H9 (cell line): Measurements from ENCODE around the gene ACAP3. TPM values are rescaled to one million over a fixed set of nuclear protein-coding genes. Genes with fewer than 3 reads are reported as not detected.

Experiments
- DNase-seq: peaks from one replicate; pipeline ENCODE4 v3.0.0-alpha.2; 2017
- H2AFZ ChIP-seq: one replicate; pipeline ENCODE4 v1.6.1; 2013; ENCODE audit warnings: mild to moderate bottlenecking, low read length, control low read depth, moderate library complexity
- H2AK5ac ChIP-seq: 2 replicates; pipeline ENCODE4 v1.6.1; 2013; ENCODE audit warnings: low read length, control low read depth, mixed read lengths; ENCODE audit not compliant: insufficient read length
- H2BK120ac ChIP-seq: one replicate; pipeline ENCODE4 v1.6.1; 2013; ENCODE audit warnings: low read depth, mild to moderate bottlenecking, low read length, control low read depth, inconsistent platforms; ENCODE audit not compliant: poor library complexity, severe bottlenecking
- H2BK12ac ChIP-seq: 2 replicates; pipeline ENCODE4 v1.6.1; 2013; ENCODE audit warnings: low read length, control low read depth, mixed read lengths, low read depth; ENCODE audit not compliant: insufficient read length
- H2BK15ac ChIP-seq: 2 replicates; pipeline ENCODE4 v1.6.1; 2013; ENCODE audit warnings: low read depth, low read length, control low read depth
- H2BK20ac ChIP-seq: one replicate; pipeline ENCODE4 v1.6.1; 2013; ENCODE audit warnings: low read depth, mild to moderate bottlenecking, low read length, control low read depth, inconsistent platforms; ENCODE audit not compliant: poor library complexity, severe bottlenecking
- H2BK5ac ChIP-seq: 2 replicates; pipeline ENCODE4 v1.6.1; 2013; ENCODE audit warnings: low read length, control low read depth, mixed read lengths; ENCODE audit not compliant: insufficient read length
- H3K14ac ChIP-seq: 2 replicates; pipeline ENCODE4 v1.6.1; 2013; ENCODE audit warnings: low read length, control low read depth; ENCODE audit not compliant: insufficient read depth
- H3K18ac ChIP-seq: 2 replicates; pipeline ENCODE4 v1.6.1; 2013; ENCODE audit warnings: low read depth, mild to moderate bottlenecking, mixed read lengths, low read length, control low read depth; ENCODE audit not compliant: insufficient read length
- H3K23ac ChIP-seq: 2 replicates; pipeline ENCODE4 v1.6.1; 2013; ENCODE audit warnings: low read length, control low read depth, mixed read lengths, low read depth; ENCODE audit not compliant: insufficient read length
- H3K23me2 ChIP-seq: 2 replicates; pipeline ENCODE4 v1.6.1; 2013; ENCODE audit warnings: low read depth, mild to moderate bottlenecking, mixed read lengths, low read length, control low read depth; ENCODE audit not compliant: insufficient read length, poor library complexity, severe bottlenecking
- H3K27ac ChIP-seq: 2 replicates; pipeline ENCODE4 v1.5.1; 2013; ENCODE audit warnings: low read length, control low read depth, mixed read lengths, low read depth; ENCODE audit not compliant: insufficient read length
- H3K27me3 ChIP-seq: 2 replicates; pipeline ENCODE4 v1.6.1; 2013; ENCODE audit warnings: low read length, control low read depth, inconsistent platforms; ENCODE audit not compliant: insufficient read depth
- H3K4ac ChIP-seq: 2 replicates; pipeline ENCODE4 v1.6.1; 2013; ENCODE audit warnings: low read depth, mild to moderate bottlenecking, control low read depth, inconsistent platforms, low read length, moderate library complexity
- H3K4me1 ChIP-seq: 2 replicates; pipeline ENCODE4 v1.6.1; 2013; ENCODE audit warnings: low read length, control low read depth, inconsistent platforms; ENCODE audit not compliant: insufficient read depth
- H3K4me2 ChIP-seq: 2 replicates; pipeline ENCODE4 v1.6.1; 2013; ENCODE audit warnings: low read length, control low read depth, mixed read lengths; ENCODE audit not compliant: insufficient read length, insufficient read depth
- H3K56ac ChIP-seq: 2 replicates; pipeline ENCODE4 v1.6.1; 2013; ENCODE audit warnings: low read depth, mild to moderate bottlenecking, mixed read lengths, low read length, control low read depth; ENCODE audit not compliant: insufficient read length
- H3K79me1 ChIP-seq: 2 replicates; pipeline ENCODE4 v1.6.1; 2013; ENCODE audit warnings: low read depth, mild to moderate bottlenecking, moderate library complexity, low read length, control low read depth, inconsistent platforms; ENCODE audit not compliant: insufficient read depth, poor library complexity, severe bottlenecking
- H3K79me2 ChIP-seq: 2 replicates; pipeline ENCODE4 v1.6.1; 2013; ENCODE audit warnings: low read length, control low read depth, inconsistent platforms; ENCODE audit not compliant: insufficient read depth
- H3K9ac ChIP-seq: 2 replicates; pipeline ENCODE4 v1.6.1; 2013; ENCODE audit warnings: low read length, control low read depth, mixed read lengths; ENCODE audit not compliant: insufficient read length; ENCODE audit errors: extremely low read depth
- H3K9me3 ChIP-seq: one replicate; pipeline ENCODE4 v1.6.1; 2013; ENCODE audit warnings: low read depth, low read length, inconsistent platforms; ENCODE audit not compliant: control insufficient read depth
- H3T11ph ChIP-seq: one replicate; pipeline ENCODE4 v1.6.1; 2013; ENCODE audit warnings: mild to moderate bottlenecking, low read length, control low read depth, inconsistent platforms
- H4K20me1 ChIP-seq: one replicate; pipeline ENCODE4 v1.6.1; 2013; ENCODE audit not compliant: control insufficient read depth, insufficient read length, insufficient read depth
- H4K5ac ChIP-seq: 2 replicates; pipeline ENCODE4 v1.6.1; 2013; ENCODE audit warnings: low read depth, mild to moderate bottlenecking, mixed read lengths, low read length, control low read depth; ENCODE audit not compliant: insufficient read length
- H4K8ac ChIP-seq: replicated peaks from 2 replicates; pipeline ENCODE4 v1.6.1; 2013; ENCODE audit warnings: low read length, control low read depth, mixed read lengths, low read depth; ENCODE audit not compliant: insufficient read length
- H4K91ac ChIP-seq: 2 replicates; pipeline ENCODE4 v1.6.1; 2013; ENCODE audit warnings: low read depth, mild to moderate bottlenecking, moderate library complexity, mixed read lengths, low read length, control low read depth; ENCODE audit not compliant: insufficient read length
- H3K27ac Mint-ChIP-seq, 3 experiments: 2 replicates in 2 of 3; 3 replicates in 1 of 3; pipeline ENCODE4 v1.8.0; 2020 to 2021; ENCODE audit warnings: mixed read lengths in 3 of 3, mild to moderate bottlenecking in 1 of 3, moderate library complexity in 1 of 3
- H3K27me3 Mint-ChIP-seq: 2 replicates; pipeline ENCODE4 v1.8.0; 2021; ENCODE audit warnings: low read depth, mild to moderate bottlenecking, moderate library complexity, mixed read lengths
- H3K36me3 Mint-ChIP-seq, 3 experiments: 2 replicates in 2 of 3; 3 replicates in 1 of 3; pipeline ENCODE4 v1.8.0; 2020 to 2021; ENCODE audit warnings: low read depth in 3 of 3, mixed read lengths in 3 of 3; ENCODE audit not compliant: insufficient read depth in 1 of 3
- H3K4me1 Mint-ChIP-seq, 2 experiments: 2 replicates each; pipeline ENCODE4 v1.8.0; 2020; ENCODE audit warnings: mixed read lengths in 2 of 2
- H3K4me3 Mint-ChIP-seq, 2 experiments: 2 replicates in 1 of 2; 3 replicates in 1 of 2; pipeline ENCODE4 v1.8.0; 2020 to 2021; ENCODE audit warnings: mild to moderate bottlenecking in 2 of 2, mixed read lengths in 2 of 2, moderate library complexity in 1 of 2
- H3K9me3 Mint-ChIP-seq, 2 experiments: 2 replicates in 1 of 2; 3 replicates in 1 of 2; pipeline ENCODE4 v1.8.0; 2020; ENCODE audit warnings: mild to moderate bottlenecking in 2 of 2, mixed read lengths in 2 of 2, moderate library complexity in 1 of 2
- CTCF ChIP-seq: fragments of 200-600 bp; sonication (generic); conservative IDR thresholded peaks from 3 replicates; pipeline ENCODE4 v1.8.0; 2021; ENCODE audit warnings: antibody characterized with exemption, mild to moderate bottlenecking
- WGBS: extraction: QIAGEN DNeasy Blood & Tissue Kit; methylation state at CpG from one replicate; pipeline ENCODE4 v1.1.7; 2013; ENCODE audit warnings: missing lambda C conversion rate, low lambda C conversion rate, mixed read lengths; ENCODE audit not compliant: insufficient read length; ENCODE audit errors: extremely low coverage; 5-methylcytosine and 5-hydroxymethylcytosine counted together
- total RNA-seq: library from RNA; stranded (reverse); gene quantifications from 2 replicates; pipeline ENCODE4 v1.2.1, GENCODE V29; 2021

Gene ACAP3
- total RNA-seq, 1 experiment from 2014 or later: 41.4 TPM

DNA sequence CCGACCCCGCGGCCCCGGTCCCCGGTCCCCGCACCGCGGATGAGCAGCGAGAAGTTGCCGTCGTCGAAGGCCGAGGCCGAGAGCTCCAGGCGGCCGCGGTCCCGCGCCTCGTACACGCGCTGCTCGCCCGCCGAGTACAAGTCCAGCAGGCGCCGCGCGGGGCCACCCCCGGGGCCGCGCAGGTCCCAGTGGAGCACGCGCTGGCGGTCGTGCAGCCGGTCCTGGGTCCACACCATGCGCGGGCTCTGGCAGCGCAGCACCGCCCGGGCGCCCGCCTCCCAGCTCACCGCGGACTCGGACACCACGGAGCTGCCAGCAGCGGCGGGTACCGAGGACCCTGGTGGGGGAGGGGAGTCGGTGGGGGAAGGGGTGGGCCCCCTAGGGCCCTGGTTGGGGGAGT is 47.7 kb upstream of the ACAP3 start:
- Histone ChIP-seq H3K4me1 (no peaks in the 10 kb centered on the region; the same call in 1 of the 2 replicates), H2BK120ac (no peak overlapping the region), H2AK5ac (no peak overlapping the region), H4K8ac (no peak overlapping the region), H3K14ac (no peak overlapping the region), H2AFZ (no peak overlapping the region), H3K23ac (no peak overlapping the region), H4K91ac (no peak overlapping the region), H3K27ac (no peak overlapping the region), H3K79me1 (no peaks in the 10 kb centered on the region), H3K27me3 (peaks cover 4% of the 10 kb centered on the region; the same call in 1 of the 2 replicates), H3K9ac (no peak overlapping the region), H4K20me1 (no peaks in the 10 kb centered on the region), H2BK12ac (no peak overlapping the region), H3K79me2 (no peaks in the 10 kb centered on the region), H3K4ac (no peak overlapping the region), H3K18ac (no peak overlapping the region), H2BK15ac (no peak overlapping the region), H3T11ph (no peak overlapping the region), H3K4me2 (peak overlapping the region; percentile 62), H3K9me3 (no peaks in the 10 kb centered on the region), H3K23me2 (peaks cover 7% of the 10 kb centered on the region), H2BK20ac (no peak overlapping the region), H4K5ac (no peak overlapping the region), H3K56ac (no peak overlapping the region), H2BK5ac (no peak overlapping the region)
- Mint-ChIP-seq H3K27me3 (peaks cover 37% of the 10 kb centered on the region), H3K4me3 (no peak overlapping the region), H3K36me3 (peaks cover 0 to 8% (median 2%) of the 10 kb centered on the region in 3 experiments; a peak in 1 of 7 replicates), H3K27ac (no peak overlapping the region), H3K4me1 (peaks cover 27 to 52% of the 10 kb centered on the region in 2 experiments), H3K9me3 (no peaks in the 10 kb centered on the region)
- no peak for TF ChIP-seq CTCF
- no peak for DNase-seq
- WGBS: no CpG with 5 or more reads among the region's 52 CpGs
